Activated CD4-positive, alpha-beta T cell treated with anti-CD3 and anti-CD28 coated beads for 4 hours (primary cell): Measurements from ENCODE around the gene TNP2.

Source experiments
- DNase-seq, 2 donors: peaks; one replicate each; pipeline ENCODE4 v3.0.0-alpha.2; 2020

Gene TNP2

GRCh38 chr16:11276896-11277593 lies 7.9 kb upstream of the TNP2 start:
- DNase-seq: no peak

GRCh38 chr16:11276143-11276895 lies 7.2 kb upstream of the TNP2 start, which contains the start of gene PRM2:
Gene PRM2 (minus strand): TSS chr16:11276480. CDS start chr16:11276370, 110 bp downstream.
- DNase-seq: no peak

- no peak for DNase-seq
Measured at GRCh38 chr16:11274964-11275363, 5.8 kb upstream of the TNP2 start.

- no peak for DNase-seq
Measured at GRCh38 chr16:11273721-11274324, 4.7 kb upstream of the TNP2 start.

GRCh38 chr16:11272921-11273720 lies 4.0 kb upstream of the TNP2 start, which contains the start of gene PRM3:
Gene PRM3 (minus strand): TSS chr16:11273629. CDS start chr16:11273595, 34 bp downstream.
- no peak for DNase-seq

- DNase-seq: no peak
Measured at GRCh38 chr16:11272484-11272883, 3.4 kb upstream of the TNP2 start.

- DNase-seq: no peak
Measured at GRCh38 chr16:11271610-11272009, 2.5 kb upstream of the TNP2 start.

- no peak for DNase-seq
Measured at GRCh38 chr16:11270602-11271162, 1.6 kb upstream of the TNP2 start.

- no peak for DNase-seq
Measured at GRCh38 chr16:11265124-11265523, 4.0 kb downstream of the TNP2 start.

GRCh38 chr16:11264155-11264832 lies 4.8 kb downstream of the TNP2 start:
- DNase-seq: no peak

- DNase-seq: peak in 1 of 2 donors; percentile 51
Measured at GRCh38 chr16:11263737-11264136, 5.4 kb downstream of the TNP2 start.

GRCh38 chr16:11262915-11263314 lies 6.2 kb downstream of the TNP2 start:
- DNase-seq: no peak

GRCh38 chr16:11260596-11260966 lies 8.5 kb downstream of the TNP2 start:
- DNase-seq: no peak

GRCh38 chr16:11259655-11260595 lies 9.2 kb downstream of the TNP2 start:
- DNase-seq: no peak

- DNase-seq: peak; percentile 37
Measured at GRCh38 chr16:11258553-11259492, 10.3 kb downstream of the TNP2 start.

GRCh38 chr16:11257131-11257938 lies 11.8 kb downstream of the TNP2 start:
- peak; percentile 60 to 65 for DNase-seq

- peak; percentile 44 to 45 for DNase-seq
Measured at GRCh38 chr16:11256661-11257130, 12.4 kb downstream of the TNP2 start.
